Measurements from ENCODE around the gene DEFB124. TPM values are rescaled to one million over a fixed set of nuclear protein-coding genes. Genes with fewer than 3 reads are reported as not detected.

The DEFB124 gene
- total RNA-seq, 2 experiments from 2014 or later: not detected

GRCh38 chr20:31454361-31454760, 20.6 kb downstream of the DEFB124 start:
- intact Hi-C loops (cut with DNase I, micrococcal nuclease): no loop called here
- no peak for ATAC-seq (ENCODE audit: poor library complexity)
- Mint-ChIP-seq H3K9me3 (no peaks in the 10 kb centered on the region), H3K27ac (no peak overlapping the region), H3K4me1 (ENCODE audit: low read depth) (no peaks in the 10 kb centered on the region), H3K27me3 (peaks cover 32% of the 10 kb centered on the region), H3K36me3 (ENCODE audit: low read depth) (no peaks in the 10 kb centered on the region), H3K4me3 (no peak overlapping the region)
- Histone ChIP-seq H3K9me3 (ENCODE audit: control insufficient read depth in 1 of 2, insufficient read depth in 1 of 2, low read length in 2 of 2) (no peaks in the 10 kb centered on the region), H3K27ac (ENCODE audit: low read depth in 1 of 2, low read length in 2 of 2) (no peak overlapping the region), H3K4me1 (ENCODE audit: insufficient read depth, low read length) (no peaks in the 10 kb centered on the region), H3K4me3 (ENCODE audit: low read length) (no peak overlapping the region), H3K27me3 (ENCODE audit: control insufficient read depth in 1 of 2, insufficient read depth in 2 of 2, low read length in 2 of 2) (peaks cover 0 to 4% of the 10 kb centered on the region in 2 experiments), H3K36me3 (ENCODE audit: insufficient read depth, low read length) (no peaks in the 10 kb centered on the region)
- TF ChIP-seq CTCF (IDR thresholded peaks at IDR 0.05): no peak
- CTCF ChIA-PET: interaction anchor here (0.7 kb wide), 1 partner anchor 44 kb away, joined by 3 read pairs; no protein-coding TSS in a partner anchor
- no peak for DNase-seq
- POLR2A ChIA-PET: no interaction called here

DNA sequence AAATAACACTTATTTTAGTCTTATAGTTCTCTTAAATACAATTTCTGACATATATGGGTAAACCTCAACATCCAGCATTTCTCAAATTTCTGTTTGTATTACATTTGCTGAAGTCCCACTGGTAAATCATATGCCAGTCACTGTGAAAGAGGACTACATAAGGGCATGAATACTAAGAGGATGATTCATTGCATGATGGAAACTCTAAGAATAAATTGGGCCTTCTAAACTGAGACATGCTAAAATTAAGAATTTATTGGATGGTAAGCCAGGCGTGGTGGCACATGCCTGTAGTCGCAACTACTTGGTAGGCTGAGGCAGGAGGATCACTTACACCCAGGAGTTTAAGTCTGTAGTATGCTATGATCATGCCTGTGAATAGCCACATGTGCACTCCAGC, 22.4 kb downstream of the DEFB124 start:
- intact Hi-C loops (cut with DNase I, micrococcal nuclease): no loop called here
- no peaks in the 10 kb centered on the region for H3K36me3 Mint-ChIP-seq (ENCODE audit: low read depth)
- ATAC-seq (ENCODE audit: poor library complexity) (no peak), DNase-seq (no peak)
- peaks cover 28% of the 10 kb centered on the region for H3K27me3 Mint-ChIP-seq
- Histone ChIP-seq H3K4me1 (ENCODE audit: insufficient read depth, low read length) (no peaks in the 10 kb centered on the region), H3K36me3 (ENCODE audit: insufficient read depth, low read length) (no peaks in the 10 kb centered on the region), H3K9me3 (ENCODE audit: control insufficient read depth in 1 of 2, insufficient read depth in 1 of 2, low read length in 2 of 2) (no peaks in the 10 kb centered on the region), H3K27me3 (ENCODE audit: control insufficient read depth in 1 of 2, insufficient read depth in 2 of 2, low read length in 2 of 2) (peaks cover 0 to 4% of the 10 kb centered on the region in 2 experiments), H3K27ac (ENCODE audit: low read depth in 1 of 2, low read length in 2 of 2) (no peak overlapping the region), H3K4me3 (ENCODE audit: low read length) (no peak overlapping the region)
- H3K27ac Mint-ChIP-seq: no peak overlapping the region
- no peaks in the 10 kb centered on the region for H3K9me3 Mint-ChIP-seq
- no peaks in the 10 kb centered on the region for H3K4me1 Mint-ChIP-seq (ENCODE audit: low read depth)
- CTCF ChIA-PET: no interaction called here
- POLR2A ChIA-PET: no interaction called here
- TF ChIP-seq CTCF (IDR thresholded peaks at IDR 0.05): no peak
- H3K4me3 Mint-ChIP-seq: no peak overlapping the region

DNA sequence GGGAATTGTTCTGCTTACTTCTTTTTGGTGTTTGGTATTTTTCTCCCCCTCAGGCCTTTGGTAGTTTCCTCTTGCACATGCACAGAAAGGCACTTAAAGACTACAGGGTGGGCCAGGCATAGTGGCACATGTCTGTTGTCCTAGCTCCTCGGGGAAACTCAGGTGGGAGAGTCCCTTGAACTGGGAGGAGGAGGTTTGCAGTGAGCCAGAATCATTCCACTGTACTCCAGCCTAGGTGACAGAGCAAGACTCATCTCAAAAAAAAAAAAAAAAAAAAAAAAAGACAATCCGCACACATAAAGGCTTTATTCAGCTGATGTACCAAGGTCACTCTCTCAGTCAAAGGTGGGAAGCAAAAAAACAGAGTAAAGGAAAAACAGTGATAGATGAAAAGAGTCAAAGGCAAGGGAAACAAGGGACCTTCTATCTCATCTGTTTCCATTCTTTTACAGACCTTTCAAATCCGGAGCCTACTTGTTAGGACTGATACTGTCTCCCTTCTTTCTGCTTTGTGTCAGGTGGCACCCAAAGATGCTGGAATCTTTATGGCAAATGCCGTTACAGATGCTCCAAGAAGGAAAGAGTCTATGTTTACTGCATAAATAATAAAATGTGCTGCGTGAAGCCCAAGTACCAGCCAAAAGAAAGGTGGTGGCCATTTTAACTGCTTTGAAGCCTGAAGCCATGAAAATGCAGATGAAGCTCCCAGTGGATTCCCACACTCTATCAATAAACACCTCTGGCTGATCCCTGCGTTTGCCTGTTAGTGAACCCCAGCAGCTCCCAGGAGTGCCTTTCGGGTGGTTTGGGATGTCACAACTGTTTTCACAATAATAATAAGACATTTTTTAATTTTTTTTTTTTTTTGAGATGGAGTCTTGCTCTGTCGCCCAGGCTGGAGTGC, 25.2 kb downstream of the DEFB124 start:
- POLR2A ChIA-PET: no interaction called here
- no peak for TF ChIP-seq CTCF (IDR thresholded peaks at IDR 0.05)
- Mint-ChIP-seq H3K27ac (no peak overlapping the region), H3K4me3 (no peak overlapping the region), H3K36me3 (ENCODE audit: low read depth) (no peaks in the 10 kb centered on the region), H3K9me3 (no peaks in the 10 kb centered on the region), H3K27me3 (peaks cover 26% of the 10 kb centered on the region), H3K4me1 (ENCODE audit: low read depth) (no peaks in the 10 kb centered on the region)
- Histone ChIP-seq H3K36me3 (ENCODE audit: insufficient read depth, low read length) (no peaks in the 10 kb centered on the region), H3K4me3 (ENCODE audit: low read length) (no peak overlapping the region), H3K9me3 (ENCODE audit: control insufficient read depth in 1 of 2, insufficient read depth in 1 of 2, low read length in 2 of 2) (no peaks in the 10 kb centered on the region), H3K4me1 (ENCODE audit: insufficient read depth, low read length) (no peaks in the 10 kb centered on the region), H3K27ac (ENCODE audit: low read depth in 1 of 2, low read length in 2 of 2) (no peak overlapping the region), H3K27me3 (ENCODE audit: control insufficient read depth in 1 of 2, insufficient read depth in 2 of 2, low read length in 2 of 2) (peaks cover 0 to 4% of the 10 kb centered on the region in 2 experiments)
- intact Hi-C loops (cut with DNase I, micrococcal nuclease): no loop called here
- CTCF ChIA-PET: interaction anchor here (0.9 kb wide), 1 partner anchor 11 kb away, joined by 3 read pairs; no protein-coding TSS in a partner anchor
- ATAC-seq (ENCODE audit: poor library complexity) (no peak), DNase-seq (no peak)
